H9 (cell line): ENCODE data around the gene SGSM2. TPM values are rescaled to one million over a fixed set of nuclear protein-coding genes. Genes with fewer than 3 reads are reported as not detected.
A peak's percentile ranks its signal among the peaks of the same experiment; 100 is the strongest.

Experiments
- DNase-seq: peaks from one replicate; pipeline ENCODE4 v3.0.0-alpha.2; 2017
- H2AFZ ChIP-seq: one replicate; pipeline ENCODE4 v1.6.1; 2013; ENCODE audit warnings: mild to moderate bottlenecking, low read length, control low read depth, moderate library complexity
- H2AK5ac ChIP-seq: 2 replicates; pipeline ENCODE4 v1.6.1; 2013; ENCODE audit warnings: low read length, control low read depth, mixed read lengths; ENCODE audit not compliant: insufficient read length
- H2BK120ac ChIP-seq: one replicate; pipeline ENCODE4 v1.6.1; 2013; ENCODE audit warnings: low read depth, mild to moderate bottlenecking, low read length, control low read depth, inconsistent platforms; ENCODE audit not compliant: poor library complexity, severe bottlenecking
- H2BK12ac ChIP-seq: 2 replicates; pipeline ENCODE4 v1.6.1; 2013; ENCODE audit warnings: low read length, control low read depth, mixed read lengths, low read depth; ENCODE audit not compliant: insufficient read length
- H2BK15ac ChIP-seq: 2 replicates; pipeline ENCODE4 v1.6.1; 2013; ENCODE audit warnings: low read depth, low read length, control low read depth
- H2BK20ac ChIP-seq: one replicate; pipeline ENCODE4 v1.6.1; 2013; ENCODE audit warnings: low read depth, mild to moderate bottlenecking, low read length, control low read depth, inconsistent platforms; ENCODE audit not compliant: poor library complexity, severe bottlenecking
- H2BK5ac ChIP-seq: 2 replicates; pipeline ENCODE4 v1.6.1; 2013; ENCODE audit warnings: low read length, control low read depth, mixed read lengths; ENCODE audit not compliant: insufficient read length
- H3K14ac ChIP-seq: 2 replicates; pipeline ENCODE4 v1.6.1; 2013; ENCODE audit warnings: low read length, control low read depth; ENCODE audit not compliant: insufficient read depth
- H3K18ac ChIP-seq: 2 replicates; pipeline ENCODE4 v1.6.1; 2013; ENCODE audit warnings: low read depth, mild to moderate bottlenecking, mixed read lengths, low read length, control low read depth; ENCODE audit not compliant: insufficient read length
- H3K23ac ChIP-seq: 2 replicates; pipeline ENCODE4 v1.6.1; 2013; ENCODE audit warnings: low read length, control low read depth, mixed read lengths, low read depth; ENCODE audit not compliant: insufficient read length
- H3K23me2 ChIP-seq: 2 replicates; pipeline ENCODE4 v1.6.1; 2013; ENCODE audit warnings: low read depth, mild to moderate bottlenecking, mixed read lengths, low read length, control low read depth; ENCODE audit not compliant: insufficient read length, poor library complexity, severe bottlenecking
- H3K27ac ChIP-seq: 2 replicates; pipeline ENCODE4 v1.5.1; 2013; ENCODE audit warnings: low read length, control low read depth, mixed read lengths, low read depth; ENCODE audit not compliant: insufficient read length
- H3K27me3 ChIP-seq: 2 replicates; pipeline ENCODE4 v1.6.1; 2013; ENCODE audit warnings: low read length, control low read depth, inconsistent platforms; ENCODE audit not compliant: insufficient read depth
- H3K4ac ChIP-seq: 2 replicates; pipeline ENCODE4 v1.6.1; 2013; ENCODE audit warnings: low read depth, mild to moderate bottlenecking, control low read depth, inconsistent platforms, low read length, moderate library complexity
- H3K4me1 ChIP-seq: 2 replicates; pipeline ENCODE4 v1.6.1; 2013; ENCODE audit warnings: low read length, control low read depth, inconsistent platforms; ENCODE audit not compliant: insufficient read depth
- H3K4me2 ChIP-seq: 2 replicates; pipeline ENCODE4 v1.6.1; 2013; ENCODE audit warnings: low read length, control low read depth, mixed read lengths; ENCODE audit not compliant: insufficient read length, insufficient read depth
- H3K56ac ChIP-seq: 2 replicates; pipeline ENCODE4 v1.6.1; 2013; ENCODE audit warnings: low read depth, mild to moderate bottlenecking, mixed read lengths, low read length, control low read depth; ENCODE audit not compliant: insufficient read length
- H3K79me1 ChIP-seq: 2 replicates; pipeline ENCODE4 v1.6.1; 2013; ENCODE audit warnings: low read depth, mild to moderate bottlenecking, moderate library complexity, low read length, control low read depth, inconsistent platforms; ENCODE audit not compliant: insufficient read depth, poor library complexity, severe bottlenecking
- H3K79me2 ChIP-seq: 2 replicates; pipeline ENCODE4 v1.6.1; 2013; ENCODE audit warnings: low read length, control low read depth, inconsistent platforms; ENCODE audit not compliant: insufficient read depth
- H3K9ac ChIP-seq: 2 replicates; pipeline ENCODE4 v1.6.1; 2013; ENCODE audit warnings: low read length, control low read depth, mixed read lengths; ENCODE audit not compliant: insufficient read length; ENCODE audit errors: extremely low read depth
- H3K9me3 ChIP-seq: one replicate; pipeline ENCODE4 v1.6.1; 2013; ENCODE audit warnings: low read depth, low read length, inconsistent platforms; ENCODE audit not compliant: control insufficient read depth
- H3T11ph ChIP-seq: one replicate; pipeline ENCODE4 v1.6.1; 2013; ENCODE audit warnings: mild to moderate bottlenecking, low read length, control low read depth, inconsistent platforms
- H4K20me1 ChIP-seq: one replicate; pipeline ENCODE4 v1.6.1; 2013; ENCODE audit not compliant: control insufficient read depth, insufficient read length, insufficient read depth
- H4K5ac ChIP-seq: 2 replicates; pipeline ENCODE4 v1.6.1; 2013; ENCODE audit warnings: low read depth, mild to moderate bottlenecking, mixed read lengths, low read length, control low read depth; ENCODE audit not compliant: insufficient read length
- H4K8ac ChIP-seq: replicated peaks from 2 replicates; pipeline ENCODE4 v1.6.1; 2013; ENCODE audit warnings: low read length, control low read depth, mixed read lengths, low read depth; ENCODE audit not compliant: insufficient read length
- H4K91ac ChIP-seq: 2 replicates; pipeline ENCODE4 v1.6.1; 2013; ENCODE audit warnings: low read depth, mild to moderate bottlenecking, moderate library complexity, mixed read lengths, low read length, control low read depth; ENCODE audit not compliant: insufficient read length
- H3K27ac Mint-ChIP-seq, 3 experiments: 2 replicates in 2 of 3; 3 replicates in 1 of 3; pipeline ENCODE4 v1.8.0; 2020 to 2021; ENCODE audit warnings: mixed read lengths in 3 of 3, mild to moderate bottlenecking in 1 of 3, moderate library complexity in 1 of 3
- H3K27me3 Mint-ChIP-seq: 2 replicates; pipeline ENCODE4 v1.8.0; 2021; ENCODE audit warnings: low read depth, mild to moderate bottlenecking, moderate library complexity, mixed read lengths
- H3K36me3 Mint-ChIP-seq, 3 experiments: 2 replicates in 2 of 3; 3 replicates in 1 of 3; pipeline ENCODE4 v1.8.0; 2020 to 2021; ENCODE audit warnings: low read depth in 3 of 3, mixed read lengths in 3 of 3; ENCODE audit not compliant: insufficient read depth in 1 of 3
- H3K4me1 Mint-ChIP-seq, 2 experiments: 2 replicates each; pipeline ENCODE4 v1.8.0; 2020; ENCODE audit warnings: mixed read lengths in 2 of 2
- H3K4me3 Mint-ChIP-seq, 2 experiments: 2 replicates in 1 of 2; 3 replicates in 1 of 2; pipeline ENCODE4 v1.8.0; 2020 to 2021; ENCODE audit warnings: mild to moderate bottlenecking in 2 of 2, mixed read lengths in 2 of 2, moderate library complexity in 1 of 2
- H3K9me3 Mint-ChIP-seq, 2 experiments: 2 replicates in 1 of 2; 3 replicates in 1 of 2; pipeline ENCODE4 v1.8.0; 2020; ENCODE audit warnings: mild to moderate bottlenecking in 2 of 2, mixed read lengths in 2 of 2, moderate library complexity in 1 of 2
- WGBS: extraction: QIAGEN DNeasy Blood & Tissue Kit; methylation state at CpG from one replicate; pipeline ENCODE4 v1.1.7; 2013; ENCODE audit warnings: missing lambda C conversion rate, low lambda C conversion rate, mixed read lengths; ENCODE audit not compliant: insufficient read length; ENCODE audit errors: extremely low coverage; 5-methylcytosine and 5-hydroxymethylcytosine counted together
- total RNA-seq: library from RNA; stranded (reverse); gene quantifications from 2 replicates; pipeline ENCODE4 v1.2.1, GENCODE V29; 2021
- TF ChIP-seq, protein P1 (sequence below): fragments of 200-600 bp; sonication (generic); conservative IDR thresholded peaks from 3 replicates; pipeline ENCODE4 v1.8.0; 2021; ENCODE audit warnings: antibody characterized with exemption, mild to moderate bottlenecking

SGSM2 gene
- total RNA-seq, 1 experiment from 2014 or later: 45.6 TPM

DNA sequence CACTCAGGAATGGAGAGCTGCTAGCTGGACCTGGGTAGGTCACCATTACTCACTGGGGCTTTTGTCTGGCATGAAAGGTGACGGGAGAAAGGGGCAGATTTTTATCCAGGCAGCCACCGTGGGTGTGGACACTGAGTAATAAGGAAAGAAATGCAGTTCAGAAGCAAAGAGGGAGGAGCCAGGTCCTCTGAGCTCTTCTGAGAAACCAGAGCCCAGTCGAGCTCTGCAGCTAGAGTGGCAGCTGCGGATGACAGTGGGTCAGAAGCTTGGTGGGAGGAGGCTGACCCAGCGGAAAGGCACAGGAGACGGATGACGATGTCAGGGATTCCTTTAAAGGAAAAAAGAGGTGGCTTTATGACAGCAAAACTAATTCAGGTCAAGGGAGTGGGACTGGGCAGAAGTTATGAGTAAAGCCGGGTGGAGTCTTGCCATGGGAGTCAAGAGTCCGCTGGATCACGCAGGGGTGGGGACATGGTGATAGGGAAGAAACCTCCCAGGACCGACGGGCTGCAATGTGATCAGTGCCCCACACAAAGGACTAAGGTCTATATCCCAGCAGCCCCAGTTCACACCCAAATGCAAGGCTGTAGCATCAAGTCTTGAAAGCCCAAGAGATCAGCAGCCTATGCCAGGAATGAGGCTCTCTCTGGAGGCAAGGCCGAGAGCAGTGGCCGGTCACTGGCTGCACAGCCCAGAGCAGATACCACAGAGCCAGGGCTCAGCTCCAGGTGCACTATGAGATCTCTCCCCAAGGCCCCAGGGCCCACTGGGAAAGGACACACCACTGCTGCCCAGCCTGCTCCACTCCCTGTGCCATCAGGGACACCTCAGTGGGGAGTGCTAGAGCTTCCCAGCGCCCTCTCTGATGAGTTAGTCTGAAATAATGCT lies 69.8 kb downstream of the SGSM2 start:
- Histone ChIP-seq H4K5ac (no peak overlapping the region), H3K23ac (no peak overlapping the region), H3K4me1 (no peaks in the 10 kb centered on the region), H3K27me3 (no peaks in the 10 kb centered on the region), H3K23me2 (peaks cover 5% of the 10 kb centered on the region), H3T11ph (no peak overlapping the region), H3K79me2 (no peaks in the 10 kb centered on the region), H2BK120ac (no peak overlapping the region), H4K20me1 (no peaks in the 10 kb centered on the region), H2BK15ac (no peak overlapping the region), H2AFZ (no peak overlapping the region), H3K9me3 (no peaks in the 10 kb centered on the region), H3K14ac (no peak overlapping the region), H3K18ac (no peak overlapping the region), H2BK5ac (no peak overlapping the region), H3K79me1 (no peaks in the 10 kb centered on the region), H3K4me2 (no peak overlapping the region), H3K9ac (no peak overlapping the region), H3K27ac (no peak overlapping the region), H2AK5ac (no peak overlapping the region), H2BK20ac (no peak overlapping the region), H2BK12ac (no peak overlapping the region), H4K91ac (no peak overlapping the region), H3K4ac (no peak overlapping the region), H4K8ac (no peak overlapping the region), H3K56ac (no peak overlapping the region)
- DNase-seq: no peak
- Mint-ChIP-seq H3K9me3 (no peaks in the 10 kb centered on the region), H3K4me3 (no peak overlapping the region), H3K36me3 (peaks cover 3 to 14% (median 11%) of the 10 kb centered on the region in 3 experiments; a peak in 5 of 7 replicates), H3K27me3 (peaks cover 4% of the 10 kb centered on the region), H3K27ac (peak overlapping the region in 2 of 3 experiments; percentile 29 to 86; a peak in 5 of 7 replicates), H3K4me1 (peaks cover 7 to 12% of the 10 kb centered on the region in 2 experiments)
- no CpG with 5 or more reads among the region's 15 CpGs for WGBS
- TF ChIP-seq, protein P1, sequence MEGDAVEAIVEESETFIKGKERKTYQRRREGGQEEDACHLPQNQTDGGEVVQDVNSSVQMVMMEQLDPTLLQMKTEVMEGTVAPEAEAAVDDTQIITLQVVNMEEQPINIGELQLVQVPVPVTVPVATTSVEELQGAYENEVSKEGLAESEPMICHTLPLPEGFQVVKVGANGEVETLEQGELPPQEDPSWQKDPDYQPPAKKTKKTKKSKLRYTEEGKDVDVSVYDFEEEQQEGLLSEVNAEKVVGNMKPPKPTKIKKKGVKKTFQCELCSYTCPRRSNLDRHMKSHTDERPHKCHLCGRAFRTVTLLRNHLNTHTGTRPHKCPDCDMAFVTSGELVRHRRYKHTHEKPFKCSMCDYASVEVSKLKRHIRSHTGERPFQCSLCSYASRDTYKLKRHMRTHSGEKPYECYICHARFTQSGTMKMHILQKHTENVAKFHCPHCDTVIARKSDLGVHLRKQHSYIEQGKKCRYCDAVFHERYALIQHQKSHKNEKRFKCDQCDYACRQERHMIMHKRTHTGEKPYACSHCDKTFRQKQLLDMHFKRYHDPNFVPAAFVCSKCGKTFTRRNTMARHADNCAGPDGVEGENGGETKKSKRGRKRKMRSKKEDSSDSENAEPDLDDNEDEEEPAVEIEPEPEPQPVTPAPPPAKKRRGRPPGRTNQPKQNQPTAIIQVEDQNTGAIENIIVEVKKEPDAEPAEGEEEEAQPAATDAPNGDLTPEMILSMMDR: no peak
